Activated CD4-positive, alpha-beta T cell treated with anti-CD3 and anti-CD28 coated beads for 48 hours (primary cell): ENCODE measurements around the gene GPRIN1.

ENCODE experiments used
- DNase-seq: peaks from one replicate; pipeline ENCODE4 v3.0.0-alpha.2; 2020

Gene GPRIN1

DNA sequence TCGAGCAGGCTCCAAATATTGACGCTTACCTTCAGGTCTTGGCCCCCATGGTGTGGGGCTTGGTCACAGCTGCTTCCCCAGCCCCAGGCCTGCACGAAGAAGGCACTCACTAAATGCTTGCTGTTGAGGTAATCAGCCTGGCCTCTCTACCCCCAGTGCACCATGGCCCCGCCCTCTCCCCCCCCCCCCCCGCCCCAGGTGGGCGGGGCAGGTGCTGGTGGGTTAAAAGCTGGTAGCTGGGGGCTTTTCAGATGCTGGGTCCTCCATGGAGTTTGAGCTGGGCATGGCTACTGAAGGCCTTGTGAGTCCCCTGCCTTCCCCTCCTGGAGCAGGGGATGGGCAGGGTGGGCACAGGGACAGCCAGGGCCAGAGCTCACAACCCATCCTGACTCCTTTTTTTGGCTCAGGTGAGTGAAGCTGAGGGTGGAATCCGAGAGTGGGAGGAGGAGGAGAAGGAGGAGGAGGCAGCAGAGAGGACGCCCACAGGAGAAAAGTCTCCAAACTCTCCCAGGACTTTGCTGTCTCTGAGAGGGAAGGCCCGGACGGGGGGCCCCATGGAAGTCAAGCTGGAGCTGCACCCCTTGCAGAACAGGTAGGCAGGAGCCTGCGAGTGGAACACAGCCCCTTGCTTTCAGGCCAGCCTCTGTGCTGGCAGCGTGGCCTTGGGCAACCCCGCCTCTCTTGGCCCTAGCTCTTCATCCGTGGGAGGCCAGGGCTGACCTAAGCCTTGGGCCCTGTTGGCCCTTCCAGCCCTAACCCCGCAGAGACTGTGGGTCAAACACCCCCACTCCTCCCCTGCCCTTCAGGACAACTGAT lies 32.9 kb upstream of the GPRIN1 start:
- DNase-seq: no peak

- no peak for DNase-seq
Measured at GRCh38 chr5:176640616-176641015, 30.7 kb upstream of the GPRIN1 start.

- DNase-seq: no peak
Measured at GRCh38 chr5:176639981-176640380, 30.0 kb upstream of the GPRIN1 start.

DNA sequence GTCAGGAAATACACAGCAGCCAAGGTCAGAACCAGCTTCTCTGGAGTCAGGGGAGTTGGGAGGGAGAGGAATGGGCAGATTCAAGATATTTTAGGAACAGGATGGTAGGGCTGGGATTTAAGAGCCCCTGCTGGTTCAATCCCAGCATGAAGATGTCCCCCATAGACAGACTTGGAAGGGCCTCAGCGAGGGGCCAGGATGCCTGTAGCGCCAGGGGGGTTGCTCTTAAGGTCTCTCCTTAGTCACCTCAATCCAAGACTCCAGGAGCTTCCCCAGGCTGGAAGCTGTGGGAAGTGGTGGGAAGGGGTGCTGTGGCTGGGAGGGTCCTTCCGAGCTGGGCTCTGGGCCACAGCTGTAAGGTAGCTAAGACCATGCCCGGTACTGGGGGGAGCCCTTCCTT lies 29.3 kb upstream of the GPRIN1 start:
- no peak for DNase-seq

DNA sequence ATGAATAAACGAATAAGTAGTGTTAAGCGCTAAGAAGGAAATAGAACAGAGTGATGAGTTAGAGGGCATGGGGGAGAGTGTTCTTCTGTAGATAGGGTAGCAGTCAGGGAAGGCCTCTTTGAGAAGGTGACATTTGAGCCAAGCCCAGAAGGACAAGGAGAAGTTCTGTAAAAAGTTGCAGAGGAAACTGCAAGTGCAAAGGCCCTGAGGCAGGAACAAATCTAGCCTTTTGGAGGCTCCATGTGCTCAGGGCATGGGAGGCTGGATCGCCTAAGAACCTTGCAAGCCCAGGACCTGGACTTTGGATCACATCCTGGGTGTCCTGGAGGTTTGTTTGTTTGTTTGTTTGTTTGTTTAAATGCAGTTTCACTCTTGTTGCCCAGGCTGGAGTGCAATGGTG lies 28.5 kb upstream of the GPRIN1 start:
- no peak for DNase-seq

- DNase-seq: no peak
Measured at GRCh38 chr5:176637556-176637955, 27.6 kb upstream of the GPRIN1 start.

DNA sequence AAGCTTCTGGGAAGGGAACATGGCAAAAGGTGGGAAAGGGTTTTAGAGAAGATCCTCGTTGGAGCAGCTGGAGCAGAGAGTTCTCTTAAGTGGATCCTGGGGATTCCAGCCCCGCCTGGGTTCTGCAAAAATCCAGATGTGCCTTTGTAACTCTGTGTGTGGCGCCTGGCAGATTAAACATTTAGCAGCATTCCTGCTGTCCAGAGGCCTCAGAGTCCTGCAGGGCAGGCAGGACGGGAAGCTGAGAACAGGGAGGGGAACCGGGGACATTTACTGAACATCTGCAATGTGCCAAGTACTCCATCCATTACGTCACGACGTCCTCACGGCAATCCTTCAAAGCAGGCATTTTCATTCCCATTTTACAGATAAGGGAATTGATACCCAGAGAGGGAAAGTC lies 26.5 kb upstream of the GPRIN1 start:
- DNase-seq: no peak

DNA sequence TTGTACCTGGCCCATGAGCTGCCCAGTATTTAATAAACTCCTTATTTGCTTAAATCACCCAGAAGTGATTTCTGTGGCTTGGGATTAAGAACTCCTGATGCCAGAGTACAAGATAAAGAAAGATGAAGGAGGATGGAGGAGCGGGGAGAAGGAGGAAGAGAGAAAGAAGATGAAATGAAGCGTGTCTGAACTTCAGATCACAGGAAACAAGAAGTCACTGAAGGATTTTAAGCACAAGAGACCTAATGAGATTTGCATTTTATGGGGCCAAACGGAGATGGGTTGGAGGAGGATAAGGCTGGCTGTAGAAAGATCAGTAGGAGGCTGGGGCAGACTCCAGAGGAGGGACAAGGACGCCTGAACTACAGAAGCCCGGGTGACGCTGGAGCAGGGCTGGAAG lies 23.6 kb upstream of the GPRIN1 start:
- DNase-seq: no peak

DNA sequence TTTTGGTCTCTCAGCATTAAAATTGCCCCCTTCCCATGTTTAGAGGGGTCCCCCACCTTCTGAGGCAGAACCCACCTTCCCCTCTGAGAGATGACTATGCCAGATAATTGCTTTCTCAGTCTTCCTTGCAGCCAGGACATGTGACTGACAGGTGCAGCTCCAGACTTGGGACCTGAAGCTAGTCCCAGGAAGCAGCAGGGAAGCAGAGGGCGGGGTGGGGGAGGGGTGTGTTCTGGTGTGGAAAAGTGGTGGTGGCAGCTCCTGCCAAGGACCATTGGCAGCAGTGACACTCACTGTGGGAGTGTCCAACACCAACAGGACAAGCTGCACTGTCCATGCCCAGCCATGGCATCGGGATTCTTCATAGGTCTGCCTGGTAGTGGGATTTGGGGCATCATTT lies 22.8 kb upstream of the GPRIN1 start:
- no peak for DNase-seq

- no peak for DNase-seq
Measured at GRCh38 chr5:176631383-176632200, 21.6 kb upstream of the GPRIN1 start.

GRCh38 chr5:176630681-176631222 lies 20.8 kb upstream of the GPRIN1 start:
- DNase-seq: no peak

DNA sequence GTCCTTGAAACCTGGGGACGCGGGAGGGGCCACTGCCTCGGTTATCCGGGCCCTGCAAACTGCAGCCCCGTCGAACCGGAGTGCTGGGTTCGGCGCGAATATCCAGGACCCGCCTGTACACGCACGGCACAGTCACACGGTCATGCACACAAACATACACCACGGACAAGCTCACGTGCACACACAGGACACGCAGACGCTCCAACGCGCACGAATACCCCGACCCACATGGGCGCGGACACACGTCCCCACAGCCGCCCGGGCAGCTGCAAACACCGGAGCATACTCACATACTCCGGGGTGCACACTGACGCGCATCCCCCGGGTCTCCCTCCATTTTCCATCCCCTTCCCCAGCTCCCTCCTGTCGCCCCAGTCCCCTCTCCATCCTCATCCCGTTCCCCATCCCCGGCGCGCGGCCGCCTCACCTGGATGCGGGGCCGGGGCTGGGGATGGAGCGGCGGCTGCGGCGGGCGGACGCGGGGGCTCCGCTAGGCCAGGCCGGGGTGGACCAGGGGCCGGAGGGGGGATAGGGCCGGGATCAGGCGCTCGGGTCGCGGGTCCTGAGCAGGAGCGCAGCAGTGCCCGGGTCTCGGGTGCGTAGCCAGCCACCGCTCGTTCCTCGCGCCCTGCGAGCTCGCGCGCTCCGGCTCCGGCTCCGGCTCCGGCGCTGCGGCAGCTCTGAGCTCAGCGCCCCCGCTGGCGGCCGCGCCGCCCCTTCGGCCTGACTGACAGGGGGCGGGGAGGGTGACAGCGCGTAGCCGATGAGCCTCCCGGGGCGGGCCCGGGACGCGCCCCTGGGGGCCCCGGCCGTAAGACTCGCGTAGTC lies 20.1 kb upstream of the GPRIN1 start, which contains the start of the genes EIF4E1B and SNCB:
Gene EIF4E1B (plus strand): TSS at position 823 of the 828 bp plus-strand sequence. CDS start 12,113 bp downstream, outside the sequence.
Gene SNCB (minus strand): TSS at position 682 of the 828 bp plus-strand sequence. CDS start 880 bp downstream, outside the sequence.
- DNase-seq: peak; percentile 68

DNA sequence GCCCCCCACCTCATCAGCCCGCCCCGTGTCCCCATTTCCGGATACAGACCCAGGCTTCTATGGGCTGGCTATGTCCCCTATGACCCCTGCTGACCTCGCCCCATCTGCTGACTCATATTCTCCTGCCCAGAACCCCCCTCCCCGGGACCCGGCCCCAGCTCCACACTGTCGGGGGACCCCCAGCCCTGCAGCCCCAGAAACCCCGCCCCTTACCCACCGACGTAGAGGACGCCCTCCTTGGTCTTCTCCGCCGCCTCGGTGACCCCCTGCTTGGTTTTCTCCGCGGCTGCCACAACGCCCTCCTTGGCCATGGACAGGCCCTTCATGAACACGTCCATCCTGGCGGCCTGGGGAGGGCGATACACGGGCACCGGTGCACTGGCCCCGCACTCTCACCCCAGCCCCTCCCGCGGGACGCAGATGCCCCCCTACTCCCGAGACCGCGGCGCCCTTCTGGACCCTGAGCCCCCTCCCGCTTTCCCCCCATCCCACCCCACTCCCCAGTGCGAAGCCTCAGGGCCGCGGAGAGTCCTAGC lies 19.4 kb upstream of the GPRIN1 start:
- no peak for DNase-seq

DNA sequence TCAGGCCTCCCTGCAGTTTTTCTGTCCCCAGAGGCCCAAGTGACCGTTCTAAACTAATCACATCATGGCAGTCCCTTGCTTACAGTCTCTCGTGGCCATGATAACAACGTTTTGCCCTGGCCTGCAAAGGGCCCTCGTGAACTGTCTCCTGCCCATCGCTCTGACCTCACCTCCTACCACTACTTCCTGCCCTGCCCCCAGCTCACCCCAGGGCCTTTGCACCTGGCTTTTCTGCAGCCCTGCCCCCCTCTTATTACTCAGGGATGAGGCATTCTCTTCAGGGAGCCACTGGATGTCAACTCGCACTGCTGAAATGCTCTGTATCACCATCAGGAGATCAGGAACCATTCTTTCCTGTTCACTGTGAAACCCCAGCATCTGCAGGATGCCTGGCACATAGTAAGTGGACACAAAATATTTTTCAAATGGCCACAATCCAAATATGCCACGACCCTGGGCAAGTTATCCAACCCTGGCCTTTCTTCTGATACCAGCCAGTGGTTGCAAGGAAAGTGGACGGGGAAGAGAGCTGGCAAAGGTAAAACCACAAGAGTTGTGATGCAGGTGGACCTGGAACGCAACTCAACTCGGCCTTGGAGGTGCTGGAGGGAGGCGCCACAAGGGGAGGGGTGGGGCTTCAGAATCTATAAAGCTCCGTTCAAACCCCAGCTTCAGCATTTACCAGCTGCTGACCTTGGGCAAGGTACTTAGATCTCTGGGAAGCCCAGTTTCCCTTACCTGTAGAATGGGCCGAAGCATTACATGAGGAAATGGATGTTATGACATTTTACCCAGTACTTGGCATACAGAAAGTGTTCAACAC lies 18.7 kb upstream of the GPRIN1 start:
- DNase-seq: no peak

- no peak for DNase-seq
Measured at GRCh38 chr5:176627582-176627981, 17.6 kb upstream of the GPRIN1 start.

GRCh38 chr5:176626876-176627236 lies 16.9 kb upstream of the GPRIN1 start:
- no peak for DNase-seq

- DNase-seq: no peak
Measured at GRCh38 chr5:176625966-176626875, 16.3 kb upstream of the GPRIN1 start.

DNA sequence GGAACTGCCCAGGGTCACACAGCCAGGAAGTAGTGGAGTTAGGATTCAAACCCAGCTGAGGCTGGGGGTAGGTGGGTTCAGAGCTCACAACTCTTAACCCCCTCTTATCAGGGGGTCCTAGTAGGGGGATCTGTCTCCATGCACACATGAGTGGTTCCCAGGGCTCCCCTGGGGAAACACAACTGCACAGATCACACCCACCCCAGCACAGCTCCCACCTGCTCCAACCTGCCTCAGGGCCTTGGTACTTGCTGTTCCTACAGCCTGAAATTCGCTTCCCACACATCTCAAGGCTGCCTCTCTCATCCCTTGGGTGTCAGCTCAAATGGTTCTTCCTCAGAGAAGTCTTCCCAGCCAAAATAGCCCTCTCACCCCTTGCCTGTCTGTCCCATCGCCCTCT lies 15.6 kb upstream of the GPRIN1 start:
- DNase-seq: no peak

GRCh38 chr5:176624938-176625337 lies 15.0 kb upstream of the GPRIN1 start:
- no peak for DNase-seq

DNA sequence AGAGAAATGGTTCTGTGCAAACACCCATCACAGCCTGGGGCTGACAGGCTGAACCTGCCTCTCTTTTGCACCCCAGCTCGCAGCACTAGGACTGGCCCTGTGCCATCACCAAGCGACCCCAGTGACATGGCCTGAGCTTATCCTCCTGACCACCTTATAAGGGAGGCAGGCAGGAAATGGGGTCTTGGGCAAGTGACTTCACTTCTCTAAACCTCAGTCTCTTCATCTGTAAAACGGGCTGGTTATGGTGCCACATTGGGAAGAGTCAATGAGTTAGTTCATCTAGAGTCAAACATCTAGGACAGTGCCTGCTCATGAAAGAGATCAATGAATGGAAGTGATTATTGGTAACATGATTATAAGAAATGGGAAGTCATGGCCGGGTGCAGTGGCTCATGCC lies 14.2 kb upstream of the GPRIN1 start:
- DNase-seq: no peak
